HG02571 (cell line): ENCODE results near the gene MN1.

Source experiments
- ATAC-seq: cut with Tn5 transposase; IDR thresholded peaks from one replicate; pipeline ENCODE4 v1.9.1; 2021; ENCODE audit warnings: mild to moderate bottlenecking, moderate library complexity; ENCODE audit not compliant: unreplicated experiment

The MN1 gene

GRCh38 chr22:27800250-27801201 is 1.0 kb downstream of the MN1 start:
- no peak for ATAC-seq

DNA sequence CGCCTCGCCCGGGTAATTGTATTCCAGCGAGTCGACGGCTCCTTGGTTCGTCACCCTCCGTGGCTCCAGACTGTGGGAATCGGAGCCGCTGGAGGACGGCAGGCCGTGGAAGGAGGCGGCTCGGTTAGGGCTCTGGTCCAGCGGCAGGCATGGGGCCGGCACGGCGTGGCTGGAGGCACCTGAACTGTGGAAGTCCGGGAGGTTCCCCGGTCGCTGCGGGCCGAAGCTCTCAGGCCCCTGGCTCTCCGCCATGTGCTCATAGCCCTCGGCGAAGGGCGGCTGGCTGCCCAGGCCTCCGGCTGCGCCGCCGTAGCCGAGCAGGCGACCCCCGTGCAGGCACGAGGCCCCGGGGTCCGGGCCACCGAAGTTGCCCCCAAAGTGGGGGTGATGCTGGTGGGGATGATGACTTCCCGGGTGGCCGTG is 1.7 kb downstream of the MN1 start:
- no peak for ATAC-seq

DNA sequence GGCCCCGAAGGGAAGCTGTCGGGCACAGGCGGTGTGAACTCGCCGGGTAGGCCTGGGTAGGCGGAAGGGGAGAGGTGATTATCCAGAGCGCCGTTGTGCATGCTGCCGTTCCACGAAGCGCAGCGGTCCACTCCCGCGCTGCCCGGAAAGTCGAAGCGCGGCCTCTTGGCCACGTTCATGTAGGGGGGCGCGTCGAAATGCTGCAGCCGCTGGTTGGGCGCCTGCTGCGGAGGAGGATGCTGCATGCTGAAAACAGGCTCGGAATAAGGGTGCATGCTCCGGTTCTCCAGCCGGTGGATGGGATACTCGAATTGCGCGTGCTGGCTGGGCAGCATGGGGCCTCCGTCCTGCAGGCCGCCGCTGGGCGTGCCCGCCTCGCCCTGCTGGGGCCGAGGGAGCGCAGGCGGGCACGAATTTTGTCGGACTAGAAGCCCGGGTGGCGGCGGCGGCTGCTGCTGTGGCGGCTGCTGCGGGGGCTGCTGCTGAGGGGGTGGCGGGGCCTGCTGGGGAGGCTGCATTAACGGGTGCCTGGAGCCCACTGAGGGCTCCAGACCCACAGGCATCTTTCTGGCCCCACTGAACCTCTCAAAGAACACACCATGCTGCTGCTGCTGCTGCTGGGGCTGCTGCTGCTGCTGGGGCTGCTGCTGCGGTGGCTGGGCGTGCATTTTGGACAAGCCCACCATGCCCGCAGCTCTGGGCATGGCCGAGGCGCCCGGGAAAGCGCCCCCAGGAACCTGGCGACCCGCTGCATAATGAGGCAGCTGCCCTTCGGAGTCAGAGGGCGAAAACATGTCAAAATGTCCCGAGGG is 2.3 kb downstream of the MN1 start:
- ATAC-seq = no peak

GRCh38 chr22:27798511-27799014 is 3.0 kb downstream of the MN1 start:
- no peak for ATAC-seq

DNA sequence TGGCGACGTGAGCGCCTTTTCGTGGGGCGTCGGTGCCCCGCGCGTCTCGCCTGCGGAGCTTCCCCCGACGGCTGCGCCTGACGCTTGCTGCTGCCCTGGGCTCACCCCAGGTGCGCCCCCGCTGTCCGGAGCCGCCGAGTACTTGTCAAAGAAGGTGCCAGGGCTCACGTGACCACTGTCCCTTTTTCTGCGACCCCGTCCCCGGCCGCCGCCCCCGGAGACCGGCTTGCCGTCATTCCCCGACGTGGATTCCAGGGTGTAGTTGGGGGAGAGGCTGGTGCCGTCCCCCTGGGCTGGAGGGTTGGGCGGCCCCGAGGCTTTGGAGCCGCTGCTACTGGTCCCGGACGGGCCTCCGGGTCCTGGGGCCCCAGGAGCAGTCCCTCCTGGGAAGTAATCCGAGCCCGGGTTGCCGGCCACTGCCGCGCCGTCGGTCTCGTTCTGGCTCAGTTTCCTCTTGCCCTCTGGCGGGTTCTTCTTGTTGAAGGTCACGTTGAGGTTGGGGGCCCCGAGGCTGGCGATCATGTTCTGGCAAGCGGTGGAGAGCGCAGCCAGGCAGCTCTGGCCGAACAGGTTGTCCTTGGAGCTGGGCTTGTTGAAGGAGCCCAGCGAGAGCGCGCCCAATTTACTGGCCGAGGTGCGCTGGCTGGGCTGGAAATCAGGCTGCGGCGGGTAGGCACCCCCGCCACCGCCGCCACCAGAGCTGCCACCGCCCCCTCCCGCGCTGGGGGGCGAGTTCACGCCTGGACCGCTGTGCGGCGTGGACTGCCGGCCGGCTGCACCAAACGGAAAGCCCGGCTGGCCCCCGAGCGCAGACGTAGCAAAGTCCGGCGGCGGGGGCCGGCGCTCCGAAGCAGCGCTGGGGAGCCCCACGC is 3.8 kb downstream of the MN1 start:
- no peak for ATAC-seq

DNA sequence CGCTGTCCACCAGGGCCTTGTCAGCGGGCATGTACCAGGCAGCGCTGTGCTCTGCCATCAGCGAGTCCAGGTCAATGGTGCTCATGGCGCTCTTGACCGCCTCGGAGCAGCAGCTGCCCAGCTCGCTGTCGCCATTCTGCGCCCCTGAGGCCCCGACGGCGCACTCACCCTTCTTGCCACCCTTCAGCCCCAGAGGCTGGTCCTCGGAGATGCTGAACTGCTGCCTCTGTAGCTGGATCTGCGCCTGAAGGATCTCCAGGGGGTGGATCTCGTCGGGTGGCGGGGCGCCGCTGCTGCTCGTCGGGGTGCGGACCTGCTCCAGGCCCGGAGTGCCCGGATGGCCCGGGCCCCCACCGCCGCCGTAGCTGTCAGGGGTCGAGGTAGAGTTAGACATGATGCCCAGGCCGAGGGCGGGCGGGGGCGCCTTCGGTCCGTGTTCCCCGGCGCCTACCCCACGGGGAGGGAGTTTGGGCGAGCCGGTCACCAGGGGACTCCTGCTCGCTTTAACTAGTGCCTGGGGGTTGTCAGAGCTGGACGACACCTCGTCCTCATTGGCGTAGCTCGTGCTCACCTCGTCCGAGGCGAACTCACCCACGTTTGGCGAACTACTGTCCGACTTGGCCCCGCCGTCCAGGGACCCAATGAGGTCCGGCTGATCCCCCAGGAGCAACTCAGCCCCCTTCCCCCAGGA is 4.6 kb downstream of the MN1 start:
- no peak for ATAC-seq

DNA sequence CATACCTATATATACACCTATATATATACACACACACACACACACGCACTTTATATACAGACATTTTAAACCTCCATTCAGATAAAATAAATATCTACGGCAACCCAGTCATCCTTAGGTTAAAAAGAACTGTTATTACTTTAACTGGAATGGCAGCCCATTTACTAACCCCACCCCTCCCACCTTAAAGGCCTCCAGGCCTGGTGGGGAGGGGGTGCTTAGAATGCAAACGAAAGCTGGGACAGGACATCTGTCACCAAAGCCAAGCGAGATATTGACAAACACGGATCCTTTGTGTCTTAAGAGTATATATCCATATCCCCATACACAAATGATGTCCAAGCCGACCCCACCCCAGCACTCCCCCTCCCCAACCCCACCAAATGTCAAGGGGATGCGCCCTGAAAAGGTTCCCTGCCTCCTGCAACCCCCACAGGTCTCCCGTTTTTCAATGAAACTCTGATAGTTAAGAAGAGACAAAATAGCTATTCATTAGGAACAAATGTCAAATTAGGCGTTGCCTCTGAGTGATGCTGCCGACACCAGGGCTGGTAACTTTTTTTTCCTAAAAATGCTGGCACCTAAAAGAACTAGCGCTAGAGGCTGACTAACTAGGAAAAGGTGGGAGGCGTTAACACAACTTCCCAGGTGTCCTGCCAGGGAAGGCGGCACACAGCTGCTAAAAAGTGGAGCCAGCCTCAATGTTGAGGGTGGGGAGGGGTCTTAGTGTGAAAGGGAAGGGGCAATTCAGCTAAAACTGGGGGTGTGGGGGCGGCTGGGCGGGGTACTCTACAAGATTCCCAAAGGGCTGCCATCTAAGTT is 5.6 kb downstream of the MN1 start:
- no peak for ATAC-seq

DNA sequence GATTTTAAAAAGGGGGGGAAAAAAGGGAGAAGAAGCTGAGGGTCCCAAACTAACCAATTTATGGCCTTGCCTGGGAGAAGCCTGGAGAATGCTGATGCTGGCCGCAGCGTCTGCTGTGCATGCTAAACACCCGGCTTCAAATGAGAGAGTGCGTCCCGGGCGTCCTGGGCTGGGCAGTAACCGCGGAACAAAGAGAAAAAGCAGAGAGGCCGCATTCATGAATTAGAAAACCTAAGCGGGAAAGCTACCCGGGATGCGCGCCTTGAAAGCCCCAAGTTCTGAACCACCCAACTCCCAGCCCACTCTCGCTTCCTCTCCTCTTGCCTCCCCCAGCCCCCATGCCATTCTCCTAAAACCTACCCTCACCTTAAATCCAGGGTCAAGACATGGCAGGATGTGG is 6.5 kb downstream of the MN1 start:
- ATAC-seq = no peak

GRCh38 chr22:27794226-27794625 is 7.3 kb downstream of the MN1 start:
- ATAC-seq = no peak

DNA sequence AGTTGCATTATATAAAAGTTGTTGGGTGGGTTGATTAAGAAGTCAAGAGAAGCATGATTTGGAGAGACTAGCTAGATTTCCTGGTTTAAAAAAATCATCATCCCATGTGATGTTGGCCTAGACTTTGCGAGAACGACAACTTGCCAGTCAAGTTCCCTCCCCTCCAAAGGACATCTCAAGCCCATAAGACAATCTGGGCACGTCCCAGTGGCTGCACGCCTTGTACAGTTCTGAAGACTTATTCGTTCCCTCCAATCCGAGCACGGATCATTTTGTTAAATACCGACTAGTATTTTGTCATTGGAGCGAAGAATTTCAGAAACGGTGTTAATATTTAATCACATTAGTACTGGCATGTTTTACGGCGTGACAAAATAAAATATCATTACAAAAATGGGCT is 8.0 kb downstream of the MN1 start:
- ATAC-seq = no peak

DNA sequence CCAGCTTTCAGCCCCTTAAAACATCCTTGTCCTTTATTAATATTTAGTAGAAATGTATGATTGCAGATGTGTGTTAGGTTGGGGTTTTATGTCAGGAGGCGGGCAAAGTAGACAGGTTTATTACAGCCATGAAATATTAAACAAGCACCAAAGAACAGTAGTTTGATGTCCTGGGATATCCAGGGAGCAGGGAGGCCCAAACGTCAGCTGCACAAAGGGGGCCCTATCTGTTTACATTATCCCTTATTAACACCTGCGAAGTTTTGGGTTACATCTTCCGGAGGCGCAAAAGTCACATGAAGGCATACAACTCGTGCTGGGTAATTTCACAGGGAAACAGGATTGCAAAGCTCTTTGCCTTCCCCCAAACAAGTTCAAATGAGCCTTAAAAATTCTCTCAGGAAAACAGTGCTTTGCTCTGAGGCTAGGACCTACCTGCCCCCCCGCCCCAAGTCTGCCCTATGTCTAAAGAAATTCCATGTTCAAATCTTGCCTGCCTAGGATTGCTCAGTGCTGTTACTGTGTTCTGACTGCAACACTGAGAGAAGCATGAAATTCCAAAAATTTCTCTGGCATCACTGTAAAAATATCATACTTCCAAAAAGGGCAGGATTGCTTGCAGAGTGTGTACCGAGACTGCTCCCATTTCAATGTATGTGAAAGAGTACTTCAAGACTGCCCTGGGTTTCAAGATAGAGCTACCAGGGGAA is 8.9 kb downstream of the MN1 start:
- ATAC-seq = no peak

GRCh38 chr22:27791859-27792241 is 9.7 kb downstream of the MN1 start:
- ATAC-seq = no peak

DNA sequence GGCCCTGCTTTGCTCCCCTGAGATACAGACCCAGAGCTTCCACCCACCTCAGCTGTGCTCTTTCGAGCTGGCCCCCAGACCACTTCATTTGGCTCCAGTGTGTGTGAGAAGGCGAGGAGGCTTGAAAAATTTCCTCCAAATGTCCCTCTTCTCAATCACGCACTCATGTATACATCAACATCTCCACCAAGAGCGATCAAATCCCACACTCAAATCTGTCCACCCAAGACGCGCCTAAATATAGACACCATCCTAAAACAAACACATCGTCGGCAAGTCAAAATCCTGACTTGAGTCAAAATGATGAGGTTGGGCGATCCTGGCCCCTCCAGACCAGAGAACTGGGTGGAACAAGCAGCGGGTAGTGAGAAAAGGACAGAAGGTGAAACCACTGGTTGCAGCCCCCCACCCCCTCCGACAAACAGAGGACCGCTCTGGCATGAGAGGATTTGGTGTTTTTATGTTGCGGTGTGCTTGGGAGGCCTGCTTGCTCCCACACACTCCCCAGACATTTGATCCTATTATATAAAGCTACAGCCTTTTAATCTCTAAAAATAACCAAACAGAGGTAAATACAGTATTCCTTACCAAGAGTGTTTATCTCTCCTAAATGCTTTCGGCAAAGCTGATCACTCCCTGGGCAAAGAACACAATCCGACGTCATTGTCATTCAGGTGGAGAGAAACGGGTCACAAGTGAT is 10.2 kb downstream of the MN1 start:
- no peak for ATAC-seq

DNA sequence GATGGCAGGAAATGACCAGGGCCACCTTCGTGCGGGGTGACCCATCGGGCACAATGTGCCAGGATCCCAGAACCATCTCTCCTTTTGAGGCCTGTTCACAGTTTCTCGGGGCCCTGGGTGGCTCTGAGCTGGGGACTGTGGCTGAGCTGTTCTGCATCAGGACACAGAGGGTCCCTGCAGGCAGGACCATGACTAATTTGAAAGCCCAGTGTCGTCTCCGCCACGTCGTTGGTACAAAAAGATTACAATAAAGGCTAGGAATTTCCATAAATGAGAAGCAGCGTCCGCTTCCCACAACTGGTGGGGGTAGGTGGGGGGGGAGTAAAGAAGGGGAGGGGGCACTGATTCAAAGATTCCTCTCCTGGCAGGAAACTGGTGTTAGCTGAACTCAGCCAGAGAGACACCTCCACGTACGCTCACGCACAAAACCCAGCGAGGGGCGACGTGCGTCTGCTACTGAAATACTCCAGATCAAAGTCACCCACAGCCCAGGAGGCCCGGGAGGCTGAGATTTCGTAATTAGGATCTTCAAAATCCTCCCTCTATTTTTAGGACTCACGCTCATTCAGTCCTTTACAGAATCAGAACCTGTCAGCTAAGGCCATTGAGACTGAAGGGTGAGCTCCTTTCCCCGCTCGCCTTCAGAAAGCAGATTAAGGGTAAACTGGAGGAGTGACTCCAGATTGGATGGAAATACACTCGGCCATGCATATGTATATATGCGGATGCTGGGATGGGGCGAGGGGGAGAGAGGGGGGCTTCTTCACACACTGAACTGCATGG is 11.0 kb downstream of the MN1 start:
- no peak for ATAC-seq

- no peak for ATAC-seq
These were observed 12.9 kb downstream of the MN1 start for GRCh38 chr22:27788500-27789288.

DNA sequence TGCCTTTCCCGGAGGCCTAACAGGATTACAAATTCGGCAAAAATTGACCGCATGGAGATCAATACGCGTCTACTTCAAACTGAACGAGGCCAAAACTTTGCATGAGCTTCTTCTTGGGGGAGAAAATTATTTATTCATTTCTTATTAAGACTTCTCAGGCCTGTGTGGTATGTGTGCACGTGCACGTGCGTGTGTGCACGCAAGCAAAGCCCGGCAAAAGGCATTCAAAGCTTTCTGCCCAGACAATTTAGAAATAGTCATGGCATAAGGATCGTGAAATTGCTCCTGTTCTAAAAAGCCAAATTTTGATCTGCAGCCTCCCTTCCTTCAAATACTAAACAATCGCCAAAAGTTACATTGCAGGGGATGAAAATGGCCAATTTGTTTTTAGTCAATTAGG is 14.6 kb downstream of the MN1 start:
- no peak for ATAC-seq
